ENCODE data around the gene CDH20. TPM values are rescaled to one million over a fixed set of nuclear protein-coding genes. Genes with fewer than 3 reads are reported as not detected.

The CDH20 gene
- total RNA-seq, 1 experiment from 2014 or later, result not detected

DNA sequence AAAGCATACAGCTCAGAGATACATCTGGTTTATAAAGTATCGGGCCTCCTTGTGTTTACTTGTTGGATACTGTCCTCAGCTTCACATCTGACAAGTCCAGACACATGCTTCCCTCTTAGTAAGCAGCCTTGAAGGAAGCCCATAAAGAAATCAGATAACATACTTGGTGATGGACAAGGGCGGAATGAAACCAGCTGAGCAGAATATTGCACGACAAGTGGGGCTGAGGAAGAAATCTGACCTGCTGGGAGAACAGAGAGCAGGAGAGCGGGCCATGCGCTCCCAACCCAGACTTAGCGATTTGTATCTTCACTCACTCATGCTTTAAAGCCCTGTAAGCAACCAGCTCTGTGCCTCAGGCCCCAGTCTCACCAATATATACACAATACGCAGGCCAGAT is 208.4 kb downstream of the CDH20 start:
- in situ Hi-C loops (cut with HindIII; ENCODE audit: low pct_unique_long_range_greater_than_20kb, low sequenced_read_pairs), result no loop called here
- CTCF ChIA-PET, result no interaction called here
- no peak overlapping the region for H3K27ac ChIP-seq (ENCODE audit: low read length)

GRCh38 chr18:61542596-61542995 is 209.4 kb downstream of the CDH20 start:
- ChIA-PET CTCF (no interaction called here), POLR2A (no interaction called here)
- BruUV-seq (replicated peaks), result no TSS peak
- no peaks in the 10 kb centered on the region for H3K27me3 ChIP-seq (ENCODE audit: control insufficient read depth, insufficient read depth, low read length)
- H3K4me3 ChIP-seq (ENCODE audit: low read depth in 2 of 2, low read length in 2 of 2), result no peak overlapping the region
- TF ChIP-seq, protein P1, sequence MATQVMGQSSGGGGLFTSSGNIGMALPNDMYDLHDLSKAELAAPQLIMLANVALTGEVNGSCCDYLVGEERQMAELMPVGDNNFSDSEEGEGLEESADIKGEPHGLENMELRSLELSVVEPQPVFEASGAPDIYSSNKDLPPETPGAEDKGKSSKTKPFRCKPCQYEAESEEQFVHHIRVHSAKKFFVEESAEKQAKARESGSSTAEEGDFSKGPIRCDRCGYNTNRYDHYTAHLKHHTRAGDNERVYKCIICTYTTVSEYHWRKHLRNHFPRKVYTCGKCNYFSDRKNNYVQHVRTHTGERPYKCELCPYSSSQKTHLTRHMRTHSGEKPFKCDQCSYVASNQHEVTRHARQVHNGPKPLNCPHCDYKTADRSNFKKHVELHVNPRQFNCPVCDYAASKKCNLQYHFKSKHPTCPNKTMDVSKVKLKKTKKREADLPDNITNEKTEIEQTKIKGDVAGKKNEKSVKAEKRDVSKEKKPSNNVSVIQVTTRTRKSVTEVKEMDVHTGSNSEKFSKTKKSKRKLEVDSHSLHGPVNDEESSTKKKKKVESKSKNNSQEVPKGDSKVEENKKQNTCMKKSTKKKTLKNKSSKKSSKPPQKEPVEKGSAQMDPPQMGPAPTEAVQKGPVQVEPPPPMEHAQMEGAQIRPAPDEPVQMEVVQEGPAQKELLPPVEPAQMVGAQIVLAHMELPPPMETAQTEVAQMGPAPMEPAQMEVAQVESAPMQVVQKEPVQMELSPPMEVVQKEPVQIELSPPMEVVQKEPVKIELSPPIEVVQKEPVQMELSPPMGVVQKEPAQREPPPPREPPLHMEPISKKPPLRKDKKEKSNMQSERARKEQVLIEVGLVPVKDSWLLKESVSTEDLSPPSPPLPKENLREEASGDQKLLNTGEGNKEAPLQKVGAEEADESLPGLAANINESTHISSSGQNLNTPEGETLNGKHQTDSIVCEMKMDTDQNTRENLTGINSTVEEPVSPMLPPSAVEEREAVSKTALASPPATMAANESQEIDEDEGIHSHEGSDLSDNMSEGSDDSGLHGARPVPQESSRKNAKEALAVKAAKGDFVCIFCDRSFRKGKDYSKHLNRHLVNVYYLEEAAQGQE (IDR thresholded peaks at IDR 0.05; ENCODE audit: insufficient read depth in 1 of 2, low read depth in 2 of 2, low read length in 1 of 2), result no peak
- TF ChIP-seq SIN3A (IDR thresholded peaks at IDR 0.05; ENCODE audit: borderline replicate concordance, insufficient read depth, low read depth, low read length) (no peak), TCF7L2 (IDR thresholded peaks at IDR 0.05; ENCODE audit: low read depth, low read length) (no peak), POLR2AphosphoS5 (IDR thresholded peaks at IDR 0.05; ENCODE audit: low read depth, low read length) (no peak)
- TF ChIP-seq, protein P2, sequence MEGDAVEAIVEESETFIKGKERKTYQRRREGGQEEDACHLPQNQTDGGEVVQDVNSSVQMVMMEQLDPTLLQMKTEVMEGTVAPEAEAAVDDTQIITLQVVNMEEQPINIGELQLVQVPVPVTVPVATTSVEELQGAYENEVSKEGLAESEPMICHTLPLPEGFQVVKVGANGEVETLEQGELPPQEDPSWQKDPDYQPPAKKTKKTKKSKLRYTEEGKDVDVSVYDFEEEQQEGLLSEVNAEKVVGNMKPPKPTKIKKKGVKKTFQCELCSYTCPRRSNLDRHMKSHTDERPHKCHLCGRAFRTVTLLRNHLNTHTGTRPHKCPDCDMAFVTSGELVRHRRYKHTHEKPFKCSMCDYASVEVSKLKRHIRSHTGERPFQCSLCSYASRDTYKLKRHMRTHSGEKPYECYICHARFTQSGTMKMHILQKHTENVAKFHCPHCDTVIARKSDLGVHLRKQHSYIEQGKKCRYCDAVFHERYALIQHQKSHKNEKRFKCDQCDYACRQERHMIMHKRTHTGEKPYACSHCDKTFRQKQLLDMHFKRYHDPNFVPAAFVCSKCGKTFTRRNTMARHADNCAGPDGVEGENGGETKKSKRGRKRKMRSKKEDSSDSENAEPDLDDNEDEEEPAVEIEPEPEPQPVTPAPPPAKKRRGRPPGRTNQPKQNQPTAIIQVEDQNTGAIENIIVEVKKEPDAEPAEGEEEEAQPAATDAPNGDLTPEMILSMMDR (IDR thresholded peaks at IDR 0.05), result no peak
- H3K4me1 ChIP-seq (ENCODE audit: control insufficient read depth, insufficient read depth, low read length), result no peaks in the 10 kb centered on the region
- no peaks in the 10 kb centered on the region for H3K9me3 ChIP-seq (ENCODE audit: control insufficient read depth, insufficient read depth, low read depth, low read length)
- no peaks in the 10 kb centered on the region for H3K36me3 ChIP-seq (ENCODE audit: control insufficient read depth, insufficient read depth, low read length)
- H3K27ac ChIP-seq (ENCODE audit: low read length), result no peak overlapping the region
- in situ Hi-C loops (cut with HindIII; ENCODE audit: low pct_unique_long_range_greater_than_20kb, low sequenced_read_pairs), result no loop called here
- intact Hi-C loops (cut with micrococcal nuclease; ENCODE audit: unreplicated experiment), result no loop called here
- DNase-seq (ENCODE audit: low read depth, low spot score) (no peak), ATAC-seq (no peak)

More for the DNA sequence above, 208.4 kb downstream of the CDH20 start:
- BruUV-seq (replicated peaks), result no TSS peak
- POLR2A ChIA-PET, result no interaction called here
- Histone ChIP-seq H3K4me3 (ENCODE audit: low read depth in 2 of 2, low read length in 2 of 2) (no peak overlapping the region), H3K4me1 (ENCODE audit: control insufficient read depth, insufficient read depth, low read length) (no peaks in the 10 kb centered on the region), H3K9me3 (ENCODE audit: control insufficient read depth, insufficient read depth, low read depth, low read length) (no peaks in the 10 kb centered on the region), H3K36me3 (ENCODE audit: control insufficient read depth, insufficient read depth, low read length) (no peaks in the 10 kb centered on the region), H3K27me3 (ENCODE audit: control insufficient read depth, insufficient read depth, low read length) (no peaks in the 10 kb centered on the region)
- no peak for TF ChIP-seq TCF7L2 (IDR thresholded peaks at IDR 0.05; ENCODE audit: low read depth, low read length)
- TF ChIP-seq POLR2AphosphoS5 (IDR thresholded peaks at IDR 0.05; ENCODE audit: low read depth, low read length), result no peak
- TF ChIP-seq, protein P2 (IDR thresholded peaks at IDR 0.05), result no peak
- TF ChIP-seq, protein P1 (IDR thresholded peaks at IDR 0.05; ENCODE audit: insufficient read depth in 1 of 2, low read depth in 2 of 2, low read length in 1 of 2), result no peak
- ATAC-seq (no peak), DNase-seq (ENCODE audit: low read depth, low spot score) (no peak)
- intact Hi-C loops (cut with micrococcal nuclease; ENCODE audit: unreplicated experiment), result no loop called here

Data from Panc1 (cell line).